Tibial nerve (tissue), 4 donors: Measurements from ENCODE around the gene GPC4.

Experiments
- EP300 ChIP-seq, 2 donors: sonication (generic); formaldehyde crosslinking; IDR thresholded peaks; one replicate each; pipeline ENCODE4 v1.6.1; 2017; ENCODE audit warnings: antibody characterized with exemption in 2 of 2, mild to moderate bottlenecking in 1 of 2
- POLR2A ChIP-seq, 2 donors: fragments of 450-650 bp; IDR thresholded peaks; one replicate each; pipeline ENCODE4 v1.6.1; 2017; ENCODE audit warnings: antibody characterized with exemption in 2 of 2, mild to moderate bottlenecking in 2 of 2, moderate library complexity in 2 of 2
- TF ChIP-seq, protein P1 (sequence below), 5 experiments: fragments of 200-600 bp in 3 of 5; fragments of 450-650 bp in 2 of 5; sonication (generic) in 3 of 5; IDR thresholded peaks; one replicate each; pipeline ENCODE4 v1.5.1; 2016 to 2019; ENCODE audit warnings: antibody characterized with exemption in 5 of 5, mild to moderate bottlenecking in 3 of 5, moderate library complexity in 2 of 5

- TF ChIP-seq EP300 (IDR thresholded peaks at IDR 0.05) (no peak), POLR2A (IDR thresholded peaks at IDR 0.05) (no peak)
- TF ChIP-seq, protein P1, sequence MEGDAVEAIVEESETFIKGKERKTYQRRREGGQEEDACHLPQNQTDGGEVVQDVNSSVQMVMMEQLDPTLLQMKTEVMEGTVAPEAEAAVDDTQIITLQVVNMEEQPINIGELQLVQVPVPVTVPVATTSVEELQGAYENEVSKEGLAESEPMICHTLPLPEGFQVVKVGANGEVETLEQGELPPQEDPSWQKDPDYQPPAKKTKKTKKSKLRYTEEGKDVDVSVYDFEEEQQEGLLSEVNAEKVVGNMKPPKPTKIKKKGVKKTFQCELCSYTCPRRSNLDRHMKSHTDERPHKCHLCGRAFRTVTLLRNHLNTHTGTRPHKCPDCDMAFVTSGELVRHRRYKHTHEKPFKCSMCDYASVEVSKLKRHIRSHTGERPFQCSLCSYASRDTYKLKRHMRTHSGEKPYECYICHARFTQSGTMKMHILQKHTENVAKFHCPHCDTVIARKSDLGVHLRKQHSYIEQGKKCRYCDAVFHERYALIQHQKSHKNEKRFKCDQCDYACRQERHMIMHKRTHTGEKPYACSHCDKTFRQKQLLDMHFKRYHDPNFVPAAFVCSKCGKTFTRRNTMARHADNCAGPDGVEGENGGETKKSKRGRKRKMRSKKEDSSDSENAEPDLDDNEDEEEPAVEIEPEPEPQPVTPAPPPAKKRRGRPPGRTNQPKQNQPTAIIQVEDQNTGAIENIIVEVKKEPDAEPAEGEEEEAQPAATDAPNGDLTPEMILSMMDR (IDR thresholded peaks at IDR 0.05) = no peak
Measured at GRCh38 chrX:133314281-133314680, 101.0 kb downstream of the GPC4 start.
